GM12873 (cell line): ENCODE measurements around the gene OPA3.
A peak's percentile ranks its signal among the peaks of the same experiment; 100 is the strongest.

Experiments
- CTCF ChIP-seq: IDR thresholded peaks from 2 replicates; pipeline ENCODE4 v1.5.1; 2012; ENCODE audit warnings: low read depth, mild to moderate bottlenecking, moderate library complexity, low read length, control low read depth; ENCODE audit not compliant: insufficient read depth; ENCODE audit errors: missing control alignments

Gene OPA3

DNA sequence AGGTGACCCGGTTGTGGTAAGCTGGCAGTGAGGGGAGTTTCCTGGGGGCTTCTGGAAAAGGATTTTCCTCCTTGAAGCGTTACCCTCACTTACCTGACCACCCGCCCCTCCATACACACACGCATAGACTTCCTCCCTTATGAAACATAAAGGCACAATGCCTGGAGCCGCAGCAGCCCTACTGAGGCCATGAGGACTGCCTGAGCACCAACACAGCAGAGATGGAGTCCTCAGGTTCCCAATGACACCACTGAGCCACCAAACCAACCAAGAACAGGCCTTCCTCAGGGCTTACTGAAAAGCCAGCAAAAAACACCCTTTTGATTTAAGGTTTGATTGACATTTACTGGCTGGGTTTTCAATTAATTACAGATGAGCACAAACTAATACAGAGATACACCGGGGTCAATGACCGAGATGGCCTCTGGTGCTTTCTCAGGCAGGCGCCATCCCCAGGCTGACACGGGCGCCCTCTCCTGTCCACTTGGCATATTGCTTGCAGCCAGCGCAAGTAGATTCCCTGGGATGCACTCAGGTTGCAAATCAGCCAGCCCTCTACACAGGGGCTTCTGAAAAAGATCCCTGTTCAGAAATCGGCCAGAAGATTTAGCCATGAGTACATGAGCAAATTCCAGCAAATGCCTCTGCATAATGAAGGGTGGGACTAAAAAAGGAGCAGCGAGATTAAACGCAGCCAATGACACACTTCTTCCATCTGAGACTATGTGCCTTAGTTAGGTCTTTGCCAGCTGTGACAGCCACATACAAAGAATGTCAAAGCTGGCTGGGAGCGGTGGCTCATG lies 14.8 kb downstream of the OPA3 start:
- TF ChIP-seq CTCF: peak; percentile 78

DNA sequence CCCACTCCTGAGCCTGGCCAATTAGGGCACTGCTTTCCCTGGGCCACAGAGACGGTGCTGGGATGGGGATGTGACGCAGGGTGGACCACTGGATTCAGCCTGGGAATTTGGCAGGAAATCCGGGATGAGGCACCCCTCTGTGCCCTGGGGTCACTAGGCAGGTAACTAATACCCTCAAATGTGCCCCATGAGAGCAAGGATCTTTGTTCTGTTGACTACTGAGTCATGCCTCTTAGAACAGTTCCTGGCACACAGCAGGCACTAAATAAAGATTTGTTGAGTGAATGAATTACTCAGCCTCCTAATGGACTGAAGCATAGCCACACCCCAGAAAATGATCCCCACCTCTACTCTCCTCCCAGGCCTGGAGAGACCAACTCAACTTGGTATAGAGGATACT lies 15.9 kb downstream of the OPA3 start:
- no peak for TF ChIP-seq CTCF

- no peak for TF ChIP-seq CTCF
These were observed 17.0 kb downstream of the OPA3 start for GRCh38 chr19:45567609-45568008.

DNA sequence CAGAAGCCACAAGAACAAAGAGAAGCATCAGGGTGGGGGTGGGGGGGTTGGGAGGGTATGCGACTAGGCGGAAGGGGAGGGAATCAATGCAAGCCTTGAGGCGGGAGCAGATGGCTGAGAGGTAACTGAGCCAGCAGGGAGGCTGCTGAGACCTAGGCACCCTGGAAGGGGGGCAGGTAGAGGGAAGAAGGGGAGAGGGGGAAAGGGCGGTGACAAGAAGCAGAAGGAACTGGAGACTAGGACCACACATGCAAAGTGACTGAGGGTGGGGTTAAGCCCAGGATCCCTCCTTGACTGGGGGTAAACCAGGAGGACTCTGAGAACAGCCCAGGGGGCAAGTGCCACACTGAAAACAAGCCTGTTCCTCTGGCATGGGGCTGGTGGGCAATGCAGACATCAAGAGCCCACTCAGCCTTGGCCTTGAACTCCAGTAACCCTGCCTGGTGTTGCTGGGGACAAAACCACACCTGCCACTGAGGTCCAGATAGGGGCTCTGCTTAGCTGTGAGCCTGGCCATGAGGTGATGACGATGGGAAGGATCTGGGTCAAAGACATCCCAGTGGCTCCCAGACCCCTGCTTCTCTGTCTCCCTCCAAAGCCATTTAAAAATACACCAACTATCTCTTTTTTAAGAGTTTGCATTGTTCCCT lies 20.3 kb downstream of the OPA3 start:
- no peak for TF ChIP-seq CTCF

GRCh38 chr19:45560686-45561085 lies 23.9 kb downstream of the OPA3 start:
- no peak for TF ChIP-seq CTCF

GRCh38 chr19:45560038-45560437 lies 24.6 kb downstream of the OPA3 start:
- TF ChIP-seq CTCF: no peak

GRCh38 chr19:45558399-45558878 lies 26.2 kb downstream of the OPA3 start:
- peak; percentile 84 for TF ChIP-seq CTCF
